GM12874 (cell line): Measurements from ENCODE around the gene HOXA13.

ENCODE experiments used
- TF ChIP-seq, protein P1 (sequence below): IDR thresholded peaks from 2 replicates; pipeline ENCODE4 v1.5.1; 2011; ENCODE audit warnings: low read depth, mild to moderate bottlenecking, control low read depth, low read length, moderate library complexity; ENCODE audit not compliant: insufficient read depth

HOXA13 gene

DNA sequence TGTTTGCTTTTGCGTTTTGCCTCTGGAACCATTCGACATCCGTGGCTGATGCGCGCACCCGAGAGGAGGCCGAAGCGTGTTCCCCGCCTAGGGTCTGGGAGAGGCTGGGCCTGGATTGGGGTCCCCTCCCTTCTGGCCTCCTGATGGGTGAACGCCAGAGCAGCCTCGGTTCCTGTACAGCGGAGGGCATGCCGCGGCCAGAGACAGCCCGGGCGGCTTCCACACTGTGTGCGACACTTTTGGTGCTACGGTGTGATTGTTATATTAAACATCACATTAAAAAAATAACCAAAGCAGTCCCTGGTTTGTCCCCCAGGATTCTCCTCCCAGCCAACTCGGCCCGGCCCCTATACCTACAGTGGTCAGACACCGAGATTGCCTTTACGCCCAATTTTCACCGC, 39.7 kb downstream of the HOXA13 start:
- TF ChIP-seq, protein P1, sequence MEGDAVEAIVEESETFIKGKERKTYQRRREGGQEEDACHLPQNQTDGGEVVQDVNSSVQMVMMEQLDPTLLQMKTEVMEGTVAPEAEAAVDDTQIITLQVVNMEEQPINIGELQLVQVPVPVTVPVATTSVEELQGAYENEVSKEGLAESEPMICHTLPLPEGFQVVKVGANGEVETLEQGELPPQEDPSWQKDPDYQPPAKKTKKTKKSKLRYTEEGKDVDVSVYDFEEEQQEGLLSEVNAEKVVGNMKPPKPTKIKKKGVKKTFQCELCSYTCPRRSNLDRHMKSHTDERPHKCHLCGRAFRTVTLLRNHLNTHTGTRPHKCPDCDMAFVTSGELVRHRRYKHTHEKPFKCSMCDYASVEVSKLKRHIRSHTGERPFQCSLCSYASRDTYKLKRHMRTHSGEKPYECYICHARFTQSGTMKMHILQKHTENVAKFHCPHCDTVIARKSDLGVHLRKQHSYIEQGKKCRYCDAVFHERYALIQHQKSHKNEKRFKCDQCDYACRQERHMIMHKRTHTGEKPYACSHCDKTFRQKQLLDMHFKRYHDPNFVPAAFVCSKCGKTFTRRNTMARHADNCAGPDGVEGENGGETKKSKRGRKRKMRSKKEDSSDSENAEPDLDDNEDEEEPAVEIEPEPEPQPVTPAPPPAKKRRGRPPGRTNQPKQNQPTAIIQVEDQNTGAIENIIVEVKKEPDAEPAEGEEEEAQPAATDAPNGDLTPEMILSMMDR: no peak

DNA sequence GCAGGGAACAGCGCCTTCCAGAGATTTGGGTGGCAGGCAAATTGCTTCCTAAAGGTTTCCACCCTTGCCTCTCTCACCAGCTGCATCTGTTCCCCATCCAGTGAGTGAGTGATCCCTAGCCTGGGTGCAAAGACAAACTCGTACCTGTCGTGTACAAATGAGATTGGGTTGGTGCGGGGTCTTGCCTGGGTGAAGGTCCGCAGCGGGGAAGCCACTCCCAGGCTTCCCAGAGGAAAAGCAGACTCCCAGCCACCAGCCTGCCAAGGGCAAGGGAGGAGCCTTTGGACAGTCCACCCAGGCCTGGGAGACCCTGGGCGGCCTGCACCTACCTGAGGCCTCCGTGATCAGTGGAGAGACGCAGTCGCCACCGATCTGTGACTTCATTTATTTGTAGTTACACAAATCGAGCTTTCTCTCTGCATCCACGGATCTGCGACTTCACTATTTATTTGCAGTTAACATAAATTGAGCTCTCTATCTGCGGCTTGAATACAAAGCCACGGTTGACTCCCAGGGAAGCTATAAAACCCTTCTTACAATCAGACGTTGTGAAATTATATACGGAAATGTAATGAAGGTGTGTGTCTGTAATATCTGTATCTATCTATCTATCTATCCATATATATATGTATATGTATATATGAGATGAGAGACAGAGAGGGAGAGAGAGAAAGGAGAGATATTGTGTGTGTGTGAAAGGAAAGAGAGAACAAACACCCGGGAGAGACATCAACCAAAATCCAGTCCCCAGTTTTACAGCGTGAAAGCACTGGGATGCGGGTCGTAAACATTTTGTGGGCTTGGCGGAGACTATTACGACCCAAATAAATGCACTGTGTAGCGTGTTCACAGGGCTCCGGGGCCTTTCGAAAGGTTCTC, 40.4 kb downstream of the HOXA13 start:
- TF ChIP-seq, protein P1: no peak

DNA sequence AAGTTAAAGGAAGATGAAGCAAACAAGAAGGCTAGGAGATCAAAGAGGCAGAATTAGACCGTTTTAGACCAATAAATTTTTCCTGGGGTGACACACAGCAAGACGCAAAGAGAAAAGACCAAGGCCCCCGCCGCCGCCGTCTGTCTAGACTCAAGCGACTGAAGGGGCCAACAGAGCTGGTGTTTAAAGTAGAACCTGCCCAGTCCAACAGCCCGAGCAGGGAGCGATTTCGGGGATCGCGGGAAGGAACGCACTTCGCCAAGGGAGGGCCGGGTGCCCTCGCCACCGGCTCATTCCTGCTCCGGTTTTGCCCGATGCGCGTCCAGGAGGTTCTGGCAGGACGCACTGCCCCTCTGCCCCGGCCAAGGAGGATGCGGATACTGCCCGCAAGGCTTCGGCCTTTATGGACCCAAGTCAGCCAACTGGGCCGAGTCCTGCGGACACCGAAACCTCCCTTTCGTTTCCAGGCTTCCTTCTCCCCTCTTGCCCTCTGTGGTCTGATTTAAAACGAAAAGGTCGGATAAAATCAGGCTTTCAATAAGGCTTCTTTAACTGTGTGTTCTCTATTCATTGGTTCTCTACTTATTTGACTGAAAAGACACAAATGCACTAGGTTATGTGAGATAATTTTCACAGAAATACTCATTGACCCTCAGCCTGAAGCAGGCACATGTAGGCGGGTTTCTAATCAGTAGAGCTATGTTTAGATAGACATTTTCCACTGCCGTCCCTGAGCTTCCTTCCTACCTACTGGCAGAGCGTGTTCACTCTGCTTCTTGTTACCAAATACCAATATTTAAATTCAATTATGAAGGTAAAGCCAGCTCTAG, 41.2 kb downstream of the HOXA13 start:
- TF ChIP-seq, protein P1: no peak

DNA sequence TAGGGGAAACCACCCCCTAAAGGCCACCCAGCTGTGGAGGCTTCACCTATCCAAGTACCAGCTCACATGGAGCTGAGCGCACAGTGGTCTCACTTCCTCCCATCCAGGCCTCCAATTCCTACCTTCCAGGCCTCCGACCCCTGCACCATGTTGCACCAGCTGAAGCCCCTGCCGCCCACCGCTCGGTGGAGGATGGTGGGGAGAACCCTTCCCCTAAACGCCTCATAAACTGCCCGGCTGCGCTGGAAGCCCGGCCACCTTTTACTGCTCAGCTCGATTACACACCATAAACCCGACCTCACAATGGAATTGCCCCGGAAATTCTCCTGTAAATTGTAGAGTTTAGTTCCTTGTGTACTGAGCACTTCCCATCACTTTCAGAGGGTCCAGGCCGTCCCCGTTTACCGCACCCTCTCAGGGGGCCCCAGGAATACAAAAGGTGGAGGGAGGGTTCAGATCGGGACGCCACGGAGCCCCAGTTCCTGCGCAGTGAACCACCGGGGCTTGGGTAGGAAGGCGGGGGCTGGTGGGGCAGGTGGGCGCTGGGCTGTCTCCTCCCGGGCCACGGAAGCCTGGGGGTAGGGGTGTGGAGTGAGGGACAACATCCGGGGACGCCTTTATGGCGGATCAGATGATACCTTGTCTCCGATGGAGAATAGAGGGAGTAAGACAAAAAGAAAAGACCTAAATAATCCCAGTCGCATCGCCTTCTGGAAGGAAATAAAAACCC, 42.0 kb downstream of the HOXA13 start:
- TF ChIP-seq, protein P1: no peak

DNA sequence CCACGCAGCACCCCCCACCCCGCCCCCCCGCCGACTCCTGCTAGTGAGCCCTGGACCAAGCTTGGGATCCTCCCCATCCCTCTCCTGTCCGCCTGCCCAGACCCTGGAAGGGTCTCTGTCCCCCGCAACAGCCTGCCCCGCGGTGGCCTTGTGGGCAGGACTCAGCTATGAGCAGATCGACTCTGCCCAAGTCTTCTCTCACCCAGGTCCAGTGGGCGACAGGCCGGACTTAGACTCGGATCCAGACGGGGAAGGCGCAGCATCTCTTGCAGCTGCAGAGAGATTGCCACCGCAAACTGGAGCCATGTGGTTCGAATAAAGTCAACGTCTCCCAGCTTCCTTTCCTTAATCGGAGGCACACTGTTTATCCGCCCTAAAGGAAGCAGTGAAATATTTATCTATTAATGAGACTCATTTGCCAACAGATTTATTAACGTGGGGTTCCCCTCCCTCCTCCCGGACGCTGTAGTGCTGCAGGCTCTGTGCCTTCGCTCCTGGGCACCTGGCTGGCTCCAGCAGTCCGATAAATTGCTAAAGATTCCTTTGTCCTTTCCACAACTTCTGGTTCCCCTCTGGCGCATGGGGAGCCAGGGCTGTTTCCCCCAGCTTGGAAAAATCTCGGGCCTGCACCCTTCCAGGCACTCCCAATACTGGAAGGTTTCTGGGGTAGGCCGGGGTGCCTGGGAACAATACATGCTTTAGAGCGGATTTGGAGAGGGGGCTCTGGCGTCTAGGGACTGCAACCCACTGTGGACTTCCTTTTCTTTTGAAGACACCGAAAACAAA, 42.8 kb downstream of the HOXA13 start:
- TF ChIP-seq, protein P1: no peak

DNA sequence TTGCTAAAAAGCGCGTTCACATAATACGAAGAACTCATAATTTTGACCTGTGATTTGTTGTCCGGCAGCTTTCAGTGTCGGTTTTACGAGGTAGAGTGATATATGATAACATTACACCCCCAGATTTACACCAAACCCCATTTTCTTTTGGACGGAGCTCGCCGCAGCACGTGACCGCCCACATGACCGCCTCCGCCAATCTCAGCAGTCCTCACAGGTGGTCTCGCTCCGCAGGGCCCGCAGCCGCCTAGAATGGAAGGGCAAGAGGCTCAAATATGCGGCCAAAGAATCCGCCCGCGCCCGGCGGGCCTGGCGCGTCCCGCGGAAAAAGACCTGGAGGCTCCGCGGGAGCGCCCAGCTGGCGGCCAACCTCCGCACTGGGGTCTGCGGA, 43.4 kb downstream of the HOXA13 start, which contains the start of gene HOXA7:
TSS of gene HOXA7 (minus strand) at position 168 of the 391 bp plus-strand sequence. CDS start at position 38, 130 bp downstream.
- TF ChIP-seq, protein P1: no peak
